Measurements from ENCODE around the gene L1CAM. TPM values are rescaled to one million over a fixed set of nuclear protein-coding genes. Genes with fewer than 3 reads are reported as not detected.

The L1CAM gene
- total RNA-seq, 4 donors from 2014 or later, result 0.37 to 2.8 (median 1.6) TPM

DNA sequence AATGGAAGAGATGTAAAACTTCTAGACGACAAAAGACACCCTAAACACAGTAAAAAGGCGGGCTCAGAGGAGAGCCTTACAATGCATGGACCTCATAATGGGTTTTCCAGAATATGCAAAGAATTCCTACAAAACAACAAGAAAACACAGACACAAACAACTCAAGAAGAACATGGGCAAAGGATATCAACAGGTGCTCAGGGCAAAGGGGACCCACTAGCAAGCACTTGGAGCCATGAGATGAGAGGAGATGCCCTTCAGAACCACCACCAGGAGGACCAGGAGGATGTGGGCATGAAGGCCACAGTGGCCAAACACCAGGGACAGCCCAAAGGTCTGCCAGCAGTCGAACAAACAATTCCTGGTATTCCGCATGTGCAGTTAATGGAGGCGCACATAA lies 72.8 kb downstream of the L1CAM start:
- no peak for DNase-seq (ENCODE audit: low spot score)
- TF ChIP-seq, protein P1, sequence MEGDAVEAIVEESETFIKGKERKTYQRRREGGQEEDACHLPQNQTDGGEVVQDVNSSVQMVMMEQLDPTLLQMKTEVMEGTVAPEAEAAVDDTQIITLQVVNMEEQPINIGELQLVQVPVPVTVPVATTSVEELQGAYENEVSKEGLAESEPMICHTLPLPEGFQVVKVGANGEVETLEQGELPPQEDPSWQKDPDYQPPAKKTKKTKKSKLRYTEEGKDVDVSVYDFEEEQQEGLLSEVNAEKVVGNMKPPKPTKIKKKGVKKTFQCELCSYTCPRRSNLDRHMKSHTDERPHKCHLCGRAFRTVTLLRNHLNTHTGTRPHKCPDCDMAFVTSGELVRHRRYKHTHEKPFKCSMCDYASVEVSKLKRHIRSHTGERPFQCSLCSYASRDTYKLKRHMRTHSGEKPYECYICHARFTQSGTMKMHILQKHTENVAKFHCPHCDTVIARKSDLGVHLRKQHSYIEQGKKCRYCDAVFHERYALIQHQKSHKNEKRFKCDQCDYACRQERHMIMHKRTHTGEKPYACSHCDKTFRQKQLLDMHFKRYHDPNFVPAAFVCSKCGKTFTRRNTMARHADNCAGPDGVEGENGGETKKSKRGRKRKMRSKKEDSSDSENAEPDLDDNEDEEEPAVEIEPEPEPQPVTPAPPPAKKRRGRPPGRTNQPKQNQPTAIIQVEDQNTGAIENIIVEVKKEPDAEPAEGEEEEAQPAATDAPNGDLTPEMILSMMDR (IDR thresholded peaks at IDR 0.05), result no peak
- no peak for ATAC-seq (ENCODE audit: low FRiP score)

DNA sequence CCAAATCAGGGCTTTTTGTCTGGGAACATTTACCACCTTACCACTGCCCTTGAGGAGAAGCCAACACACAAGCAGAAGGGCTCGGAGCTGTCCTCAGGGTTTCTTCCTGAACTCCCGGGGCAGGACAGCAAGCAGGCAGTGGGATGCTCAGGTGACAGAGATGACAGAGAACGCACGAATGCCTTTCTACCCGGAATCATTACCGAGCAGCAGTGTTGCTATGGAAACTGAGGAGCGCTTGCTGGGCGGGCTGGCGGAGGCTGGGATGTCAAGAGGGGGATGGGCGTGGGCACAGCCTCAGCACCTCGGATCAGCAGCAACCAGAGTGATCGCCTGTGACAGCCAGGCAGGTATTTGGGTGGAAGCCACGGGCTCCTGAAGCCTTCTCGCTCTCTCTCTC lies 73.8 kb downstream of the L1CAM start:
- TF ChIP-seq, protein P1 (IDR thresholded peaks at IDR 0.05), result no peak
- DNase-seq (ENCODE audit: low spot score), result no peak
- ATAC-seq (ENCODE audit: low FRiP score), result no peak

Other genes with a start within 250 kb of the L1CAM start
- gene DUSP9, start 239.0 kb downstream of the L1CAM start, total RNA-seq, result 1 to 10 TPM in 1 of 4 donors, under 1 TPM in 1, not detected in 2; 0.48 to 2.3 TPM
- under 1 TPM in 2 of 4 donors, not detected in 2; 0.46 to 0.60 TPM for gene PNCK, start 212.4 kb downstream of the L1CAM start, total RNA-seq
- 10 to 100 TPM; 13.5 to 32.4 (median 26.3) TPM for gene SLC6A8, start 198.2 kb downstream of the L1CAM start, total RNA-seq
- 100 to 1,000 TPM; 119 to 421 (median 240) TPM for gene BCAP31, start 161.8 kb downstream of the L1CAM start, total RNA-seq
- gene ABCD1, start 161.3 kb downstream of the L1CAM start, total RNA-seq, result 10 to 100 TPM; 17.5 to 38.9 (median 23.4) TPM
- 10 to 100 TPM in 2 of 4 donors, 1 to 10 TPM in 2; 3.2 to 13.2 (median 10.2) TPM for gene PLXNB3, start 121.9 kb downstream of the L1CAM start, total RNA-seq
- under 1 TPM in 3 of 4 donors, not detected in 1; 0.12 to 0.47 (median 0.19) TPM for gene SRPK3, start 105.1 kb downstream of the L1CAM start, total RNA-seq
- 100 to 1,000 TPM in 1 of 4 donors, 10 to 100 TPM in 3; 71.9 to 119 (median 89.7) TPM for gene IDH3G, start 91.8 kb downstream of the L1CAM start, total RNA-seq
- gene SSR4, start 91.5 kb downstream of the L1CAM start, total RNA-seq, result 100 to 1,000 TPM; 126 to 249 (median 179) TPM
- 1 to 10 TPM; 1.9 to 2.6 (median 2.2) TPM for gene PDZD4, start 55.6 kb downstream of the L1CAM start, total RNA-seq
- gene AVPR2, start 18.5 kb upstream of the L1CAM start, total RNA-seq, result 10 to 100 TPM in 1 of 4 donors, 1 to 10 TPM in 2, under 1 TPM in 1; 0.74 to 22.7 (median 3.6) TPM
- gene ARHGAP4, start 40.1 kb upstream of the L1CAM start, total RNA-seq, result 10 to 100 TPM; 16.6 to 72.2 (median 36.4) TPM
- 100 to 1,000 TPM in 1 of 4 donors, 10 to 100 TPM in 3; 85.7 to 101 (median 90.7) TPM for gene NAA10, start 48.9 kb upstream of the L1CAM start, total RNA-seq
- gene RENBP, start 58.5 kb upstream of the L1CAM start, total RNA-seq, result 10 to 100 TPM in 3 of 4 donors, 1 to 10 TPM in 1; 7.8 to 33.0 (median 26.5) TPM
- 10 to 100 TPM; 21.5 to 41.5 (median 30.8) TPM for gene HCFC1, start 85.6 kb upstream of the L1CAM start, total RNA-seq
- 1 to 10 TPM; 1.9 to 9.0 (median 4.5) TPM for gene TMEM187, start 86.6 kb upstream of the L1CAM start, total RNA-seq
- 10 to 100 TPM; 43.1 to 85.3 (median 78.4) TPM for gene IRAK1, start 133.7 kb upstream of the L1CAM start, total RNA-seq
- gene MECP2, start 211.5 kb upstream of the L1CAM start, total RNA-seq, result 10 to 100 TPM; 48.8 to 66.7 (median 56.0) TPM